Heart right ventricle (tissue), 16 donors: Measurements from ENCODE around the gene BOD1L2. TPM values are rescaled to one million over a fixed set of nuclear protein-coding genes. Genes with fewer than 3 reads are reported as not detected.

ENCODE experiments used
- ATAC-seq, 8 donors: fragments of 200-7000 bp; cut with Tn5 transposase; one replicate each; pipeline ENCODE4 v1.9.1; 2020; ENCODE audit warnings: mild to moderate bottlenecking in 8 of 8, moderate library complexity in 8 of 8, moderate number of reproducible peaks in 1 of 8
- DNase-seq, 2 donors: peaks; one replicate each; pipeline ENCODE4 v3.0.0-alpha.2; 2020
- H3K27ac ChIP-seq, 10 donors: fragments of 200-600 bp; sonication (generic) in 2 of 10; one replicate each; pipeline versions ENCODE4 v1.5.0 to v1.8.0; 2020 to 2022; ENCODE audit warnings: mild to moderate bottlenecking in 3 of 10
- H3K27me3 ChIP-seq, 7 donors: fragments of 200-600 bp; one replicate each; pipeline ENCODE4 v1.8.0; 2021 to 2022; ENCODE audit warnings: mild to moderate bottlenecking in 2 of 7
- H3K36me3 ChIP-seq, 9 donors: fragments of 200-600 bp; sonication (generic) in 1 of 9; one replicate each; pipeline versions ENCODE4 v1.5.0 to v1.8.0; 2020 to 2022; ENCODE audit warnings: mild to moderate bottlenecking in 2 of 9
- H3K4me1 ChIP-seq, 9 donors: fragments of 200-600 bp; sonication (generic) in 1 of 9; one replicate each; pipeline versions ENCODE4 v1.5.0 to v1.8.0; 2020 to 2022; ENCODE audit warnings: mild to moderate bottlenecking in 4 of 9
- H3K4me3 ChIP-seq, 10 donors: fragments of 200-600 bp; sonication (generic) in 2 of 10; one replicate each; pipeline versions ENCODE4 v1.5.0 to v1.8.0; 2020 to 2022; ENCODE audit warnings: mild to moderate bottlenecking in 7 of 10, moderate library complexity in 2 of 10
- H3K9me3 ChIP-seq, 11 donors: fragments of 200-600 bp in 10 of 11; sonication (generic) in 2 of 11; one replicate each; pipeline versions ENCODE4 v1.5.0 to v1.8.0; 2013 to 2022; ENCODE audit warnings: mild to moderate bottlenecking in 2 of 11, control low read depth in 1 of 11, moderate library complexity in 1 of 11
- CTCF ChIP-seq, 9 donors: fragments of 200-600 bp; sonication (generic) in 2 of 9; IDR thresholded peaks; one replicate each; pipeline versions ENCODE4 v1.5.0 to v1.8.0; 2021 to 2022; ENCODE audit warnings: antibody characterized with exemption in 9 of 9, mild to moderate bottlenecking in 5 of 9, moderate library complexity in 1 of 9
- WGBS, 2 donors: extraction: QIAGEN DNeasy Blood & Tissue Kit; methylation state at CpG; one replicate each; pipeline ENCODE4 v1.1.7; 2013; ENCODE audit warnings: inconsistent platforms in 1 of 2; 5-methylcytosine and 5-hydroxymethylcytosine counted together
- intact Hi-C, 10 donors: fragments of 100-400 bp; cut with DNase I; formaldehyde crosslinking; loops; one replicate each; pipeline versions ENCODE4 v1.11.1 to v1.14.2; 2022
- polyA plus RNA-seq, 2 donors: library from polyadenylated mRNA; stranded (reverse); fragments of 200-250 nt; gene quantifications; one replicate each; pipeline ENCODE4 v1.2.3, GENCODE V29; 2013
- total RNA-seq, 10 donors: library from RNA; stranded (reverse); fragmentation: NEBNext Ultra II Directional in 3 of 10; extraction: Animal tissue kit (Norgen Biotek cat#: 25700) in 3 of 10; gene quantifications; one replicate each; pipeline versions ENCODE4 v1.2.1 to v1.2.4, GENCODE V29; 2021 to 2023
- donor health status: Arrhythmogenic right ventricular cardiomyopathy.
- donor health status: ischemic (EF 13 %, LVEDD 7.1; RV severe dilation, severe dysfunction).
- donor health status: healthy with polysubstance abuse.
- donor health status: DM: no; HTN: yes; CAD: no.
- donor health status: DM: no; HTN: no; CAD: no.
- donor health status: ischemic (EF 25% LVEDD 6.9; RV normal size, moderate dysfunction).
- donor health status: ischemic (EF 25% LVEDD 5.7; RV mildly dilated, moderate dysfunction).
- donor health status: healthy.
- donor health status: DM: yes; HTN: yes; CAD: no.
- donor health status: Ischemic cardiomyopathy.
- donor health status: ischemic (EF 35%, LVEDD 5.7; RV mildly dilated, moderate dysfunction).
- donor health status: nonischemic (EF 11% LVEDD 7.7; RV severe dilation, severe dysfunction).
- donor health status: DM: yes; HTN: yes; CAD: no.
- donor health status: PGD.
- donor health status: ischemic (EF 29% LVEDD 5.4; RV normal size, mild dysfunction).
- donor health status: nonischemic (EF 23%, LVEDD 6.1; RV moderate dilation, normal function).

BOD1L2 gene
- total and polyA plus RNA-seq, 12 donors, result not detected

GRCh38 chr18:57116598-57117132 is 30.2 kb upstream of the BOD1L2 start:
- no peak for TF ChIP-seq CTCF (IDR thresholded peaks at IDR 0.05)
- Histone ChIP-seq H3K36me3 (no peaks in the 10 kb centered on the region), H3K4me1 (no peaks in the 10 kb centered on the region), H3K9me3 (no peaks in the 10 kb centered on the region), H3K27ac (no peak overlapping the region), H3K4me3 (no peak overlapping the region), H3K27me3 (peaks cover 0 to 27% (median 13%) of the 10 kb centered on the region in 7 donors)
- ATAC-seq, result no peak
- DNase-seq, result no peak
- intact Hi-C loops, result no loop called here
- 56 to 58% methylated on average over 7 of the region's 7 CpGs for WGBS, 2 donors

DNA sequence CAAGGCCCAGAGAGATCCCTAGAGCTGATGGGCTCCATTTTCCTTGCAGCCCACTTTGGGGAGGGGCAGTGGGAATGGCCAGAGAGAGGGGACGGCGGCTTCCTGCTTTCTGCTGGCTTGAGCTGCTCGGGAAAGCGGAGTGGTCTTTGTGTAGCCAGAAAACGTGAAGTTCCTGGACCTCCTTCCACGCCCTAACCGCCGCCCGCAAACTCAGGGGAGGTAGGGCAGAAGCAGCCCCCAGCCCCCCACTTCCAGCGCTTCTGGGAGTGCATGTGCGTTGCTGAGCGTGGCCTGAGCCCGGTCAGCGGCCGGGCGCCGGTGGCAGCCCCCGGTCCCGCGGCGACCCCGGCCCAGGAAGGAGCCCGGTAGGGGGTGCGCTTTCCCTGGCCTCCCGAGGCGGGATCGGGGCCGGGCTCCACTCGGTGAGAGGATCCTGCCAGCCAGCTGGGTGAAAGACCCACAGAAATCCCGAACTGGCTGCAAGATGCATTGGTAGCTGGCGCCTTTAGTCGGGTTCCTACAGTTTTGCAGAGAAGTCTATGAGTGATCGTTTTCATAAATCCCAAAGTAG is 25.3 kb upstream of the BOD1L2 start:
- no peak overlapping the region for H3K27ac ChIP-seq
- no peaks in the 10 kb centered on the region for H3K4me1 ChIP-seq
- peak overlapping the region in 1 of 10 donors; percentile 13 for H3K4me3 ChIP-seq
- DNase-seq (no peak), ATAC-seq (no peak)
- H3K9me3 ChIP-seq, result no peaks in the 10 kb centered on the region
- 3 to 7% methylated on average over 33 of the region's 33 CpGs for WGBS, 2 donors
- no peak for TF ChIP-seq CTCF (IDR thresholded peaks at IDR 0.05)
- intact Hi-C loops, result no loop called here
- H3K27me3 ChIP-seq, result peaks cover 0 to 65% (median 48%) of the 10 kb centered on the region in 7 donors
- H3K36me3 ChIP-seq, result no peaks in the 10 kb centered on the region

GRCh38 chr18:57122936-57123510 is 23.9 kb upstream of the BOD1L2 start:
- H3K27ac ChIP-seq, result no peak overlapping the region
- H3K4me1 ChIP-seq, result no peaks in the 10 kb centered on the region
- 21 to 25% methylated on average over 6 of the region's 6 CpGs for WGBS, 2 donors
- no peaks in the 10 kb centered on the region for H3K36me3 ChIP-seq
- ATAC-seq, result no peak
- peaks cover 0 to 73% (median 48%) of the 10 kb centered on the region in 7 donors for H3K27me3 ChIP-seq
- H3K9me3 ChIP-seq, result no peaks in the 10 kb centered on the region
- H3K4me3 ChIP-seq, result no peak overlapping the region
- no peak for TF ChIP-seq CTCF (IDR thresholded peaks at IDR 0.05)
- intact Hi-C loops, result no loop called here
- DNase-seq, result no peak

- peaks cover 0 to 63% (median 49%) of the 10 kb centered on the region in 7 donors for H3K27me3 ChIP-seq
- H3K9me3 ChIP-seq, result no peaks in the 10 kb centered on the region
- H3K27ac ChIP-seq, result no peak overlapping the region
- no peak overlapping the region for H3K4me3 ChIP-seq
- no peaks in the 10 kb centered on the region for H3K4me1 ChIP-seq
- ATAC-seq, result no peak
- intact Hi-C loops, result no loop called here
- WGBS, 2 donors, result 39 to 43% methylated on average over 5 of the region's 5 CpGs
- no peak for DNase-seq
- TF ChIP-seq CTCF (IDR thresholded peaks at IDR 0.05), result no peak
- H3K36me3 ChIP-seq, result no peaks in the 10 kb centered on the region
Observed at GRCh38 chr18:57125627-57126026, 21.3 kb upstream of the BOD1L2 start.
